Chondrocyte (in vitro differentiated cells): ENCODE measurements around the gene KIAA0040. TPM values are rescaled to one million over a fixed set of nuclear protein-coding genes. Genes with fewer than 3 reads are reported as not detected.

Source experiments
- DNase-seq: peaks from one replicate; pipeline ENCODE4 v3.0.0; 2021; ENCODE audit warnings: mixed read lengths, low spot score
- H3K27ac Mint-ChIP-seq: one replicate; pipeline ENCODE4 v1.8.0; 2021; ENCODE audit warnings: mild to moderate bottlenecking, moderate library complexity, mixed read lengths; ENCODE audit not compliant: unreplicated experiment
- H3K27me3 Mint-ChIP-seq: 2 replicates; pipeline ENCODE4 v1.8.0; 2021; ENCODE audit warnings: low read depth, mixed read lengths
- H3K36me3 Mint-ChIP-seq: 2 replicates; pipeline ENCODE4 v1.8.0; 2021; ENCODE audit warnings: low read depth, mixed read lengths
- H3K4me1 Mint-ChIP-seq: 2 replicates; pipeline ENCODE4 v1.8.0; 2021; ENCODE audit warnings: low read depth, mild to moderate bottlenecking, mixed read lengths
- H3K4me3 Mint-ChIP-seq: one replicate; pipeline ENCODE4 v1.8.0; 2021; ENCODE audit warnings: mild to moderate bottlenecking, moderate library complexity, mixed read lengths; ENCODE audit not compliant: unreplicated experiment
- H3K9me3 Mint-ChIP-seq: 2 replicates; pipeline ENCODE4 v1.8.0; 2021; ENCODE audit warnings: low read depth, mixed read lengths
- total RNA-seq: library from RNA; stranded (reverse); gene quantifications from 3 replicates; pipeline ENCODE4 v1.2.1, GENCODE V29; 2021
- TF ChIP-seq, protein P1 (sequence below): fragments of 200-600 bp; sonication (generic); IDR thresholded peaks from 2 replicates; pipeline ENCODE4 v1.5.0; 2021; ENCODE audit warnings: antibody characterized with exemption, mild to moderate bottlenecking, moderate library complexity

KIAA0040 gene
- total RNA-seq, 1 donor from 2014 or later: 0.75 TPM

DNA sequence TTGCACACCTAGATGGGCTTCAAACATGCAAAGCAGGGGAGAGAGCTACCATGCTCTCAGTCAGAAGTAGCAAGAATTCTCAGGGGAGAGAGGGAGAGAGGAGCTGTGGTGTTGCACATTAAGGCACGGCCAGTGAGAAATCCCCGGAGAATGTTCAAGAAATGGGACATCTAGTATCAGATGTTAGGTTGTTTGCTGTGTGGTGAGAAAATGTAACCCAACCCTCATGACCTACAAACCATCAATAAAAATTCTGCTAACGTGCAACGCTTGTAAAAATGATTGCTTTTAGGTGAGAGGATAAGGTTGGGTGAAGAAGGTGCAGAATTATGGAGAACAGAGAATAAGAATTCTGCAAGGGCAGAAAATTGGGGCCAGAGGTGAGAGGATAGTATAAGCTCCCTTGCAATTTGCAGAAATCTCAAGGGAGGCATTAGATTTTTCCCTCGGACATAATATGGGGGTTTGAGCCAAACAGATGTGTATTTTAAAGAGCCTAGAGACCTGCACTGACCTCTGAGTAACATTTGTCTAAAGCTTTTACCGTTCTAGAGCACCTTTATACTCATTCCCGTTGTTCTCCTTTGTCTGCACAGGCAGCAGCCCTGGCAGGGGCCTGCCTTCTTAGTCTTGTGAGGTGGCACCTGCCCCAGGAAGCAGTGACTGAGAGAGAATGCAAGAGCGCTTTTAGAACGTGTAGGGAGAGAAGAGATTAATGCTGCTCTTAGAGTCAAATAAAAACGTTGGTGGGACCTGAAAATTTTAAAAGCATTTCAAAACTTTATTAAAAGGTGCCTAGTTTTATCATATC is 25.4 kb upstream of the KIAA0040 start:
- Mint-ChIP-seq H3K36me3 (no peaks in the 10 kb centered on the region), H3K27me3 (peaks cover 6% of the 10 kb centered on the region)
- TF ChIP-seq, protein P1, sequence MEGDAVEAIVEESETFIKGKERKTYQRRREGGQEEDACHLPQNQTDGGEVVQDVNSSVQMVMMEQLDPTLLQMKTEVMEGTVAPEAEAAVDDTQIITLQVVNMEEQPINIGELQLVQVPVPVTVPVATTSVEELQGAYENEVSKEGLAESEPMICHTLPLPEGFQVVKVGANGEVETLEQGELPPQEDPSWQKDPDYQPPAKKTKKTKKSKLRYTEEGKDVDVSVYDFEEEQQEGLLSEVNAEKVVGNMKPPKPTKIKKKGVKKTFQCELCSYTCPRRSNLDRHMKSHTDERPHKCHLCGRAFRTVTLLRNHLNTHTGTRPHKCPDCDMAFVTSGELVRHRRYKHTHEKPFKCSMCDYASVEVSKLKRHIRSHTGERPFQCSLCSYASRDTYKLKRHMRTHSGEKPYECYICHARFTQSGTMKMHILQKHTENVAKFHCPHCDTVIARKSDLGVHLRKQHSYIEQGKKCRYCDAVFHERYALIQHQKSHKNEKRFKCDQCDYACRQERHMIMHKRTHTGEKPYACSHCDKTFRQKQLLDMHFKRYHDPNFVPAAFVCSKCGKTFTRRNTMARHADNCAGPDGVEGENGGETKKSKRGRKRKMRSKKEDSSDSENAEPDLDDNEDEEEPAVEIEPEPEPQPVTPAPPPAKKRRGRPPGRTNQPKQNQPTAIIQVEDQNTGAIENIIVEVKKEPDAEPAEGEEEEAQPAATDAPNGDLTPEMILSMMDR: no peak

GRCh38 chr1:175216444-175216843 is 23.9 kb upstream of the KIAA0040 start:
- Mint-ChIP-seq H3K27ac (no peak overlapping the region), H3K4me3 (no peak overlapping the region), H3K9me3 (peaks cover 15% of the 10 kb centered on the region), H3K4me1 (peaks cover 1% of the 10 kb centered on the region), H3K36me3 (no peaks in the 10 kb centered on the region), H3K27me3 (peaks cover 6% of the 10 kb centered on the region)
- no peak for DNase-seq
- TF ChIP-seq, protein P1: no peak

More for the DNA sequence above, 25.4 kb upstream of the KIAA0040 start:
- Mint-ChIP-seq H3K4me1 (peaks cover 3% of the 10 kb centered on the region), H3K4me3 (no peak overlapping the region), H3K9me3 (peaks cover 15% of the 10 kb centered on the region), H3K27ac (no peak overlapping the region)
- no peak for DNase-seq

DNA sequence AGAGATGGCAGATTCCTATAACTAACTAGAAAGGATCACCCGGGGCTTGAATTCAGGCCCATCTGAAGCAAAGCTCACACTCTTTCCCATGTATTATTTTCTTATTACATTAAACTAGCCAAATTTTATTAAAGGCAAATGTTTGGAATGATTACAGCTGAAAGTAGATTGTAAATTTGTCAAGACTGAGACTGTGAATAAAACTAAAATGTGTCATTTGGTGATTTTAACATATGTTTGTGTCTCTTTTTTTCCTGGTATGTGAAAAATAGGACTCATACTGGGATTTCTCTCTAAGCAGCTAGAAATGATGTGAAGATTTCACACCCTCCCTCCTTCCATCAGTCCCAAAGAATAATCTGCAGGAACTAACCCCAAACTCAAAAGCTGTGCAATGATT is 19.1 kb upstream of the KIAA0040 start:
- Mint-ChIP-seq H3K27me3 (peaks cover 12% of the 10 kb centered on the region), H3K9me3 (peaks cover 15% of the 10 kb centered on the region), H3K27ac (no peak overlapping the region), H3K4me3 (no peak overlapping the region), H3K4me1 (no peaks in the 10 kb centered on the region), H3K36me3 (no peaks in the 10 kb centered on the region)
- no peak for DNase-seq
- TF ChIP-seq, protein P1: no peak

DNA sequence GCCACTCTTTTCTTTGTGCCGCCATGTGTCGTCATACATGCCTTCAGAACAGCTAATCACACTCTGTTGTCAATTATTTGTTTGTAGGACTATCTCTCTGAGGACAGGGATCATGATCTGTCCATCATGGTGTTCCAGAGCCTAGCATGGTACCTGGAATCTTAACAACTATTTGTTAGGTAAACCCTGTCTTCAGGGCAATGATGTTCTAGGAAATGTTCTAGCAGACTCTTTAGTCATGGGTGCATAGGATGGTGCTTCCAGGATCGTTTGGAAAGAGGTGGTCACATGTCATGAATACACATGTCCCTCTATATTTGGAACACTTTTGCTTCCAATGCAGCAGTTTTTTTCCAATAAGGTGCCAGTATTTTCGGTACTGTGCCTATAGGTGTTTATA is 18.2 kb upstream of the KIAA0040 start:
- Mint-ChIP-seq H3K27ac (no peak overlapping the region), H3K4me1 (no peaks in the 10 kb centered on the region), H3K36me3 (no peaks in the 10 kb centered on the region), H3K9me3 (peaks cover 15% of the 10 kb centered on the region), H3K4me3 (no peak overlapping the region), H3K27me3 (peaks cover 15% of the 10 kb centered on the region)
- no peak for DNase-seq
- TF ChIP-seq, protein P1: no peak

DNA sequence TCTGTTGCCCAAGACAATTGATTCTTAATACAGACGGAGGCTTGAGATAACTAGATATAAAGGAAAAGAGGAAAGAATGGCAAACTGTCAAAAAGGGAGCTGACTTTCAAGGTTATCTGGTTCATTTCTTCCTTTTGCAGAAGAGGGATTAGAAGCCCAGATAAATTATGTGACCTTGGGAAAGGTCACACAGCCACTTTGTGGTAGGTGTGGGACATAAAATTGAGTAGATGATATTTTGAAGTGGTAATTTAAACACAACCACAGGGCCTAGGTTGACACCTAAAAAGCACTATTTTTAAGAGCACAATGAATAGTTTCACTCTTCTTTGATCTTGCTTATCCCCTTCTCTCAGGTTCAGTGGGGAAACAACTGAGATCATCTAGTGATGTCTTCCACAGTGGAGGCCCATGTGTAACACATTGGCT is 16.9 kb upstream of the KIAA0040 start:
- Mint-ChIP-seq H3K27me3 (peaks cover 15% of the 10 kb centered on the region), H3K9me3 (peaks cover 15% of the 10 kb centered on the region), H3K36me3 (no peaks in the 10 kb centered on the region), H3K4me3 (no peak overlapping the region), H3K4me1 (no peaks in the 10 kb centered on the region), H3K27ac (no peak overlapping the region)
- TF ChIP-seq, protein P1: no peak
- no peak for DNase-seq
